ENCODE measurements around the gene SYPL1.

Gene SYPL1

DNA sequence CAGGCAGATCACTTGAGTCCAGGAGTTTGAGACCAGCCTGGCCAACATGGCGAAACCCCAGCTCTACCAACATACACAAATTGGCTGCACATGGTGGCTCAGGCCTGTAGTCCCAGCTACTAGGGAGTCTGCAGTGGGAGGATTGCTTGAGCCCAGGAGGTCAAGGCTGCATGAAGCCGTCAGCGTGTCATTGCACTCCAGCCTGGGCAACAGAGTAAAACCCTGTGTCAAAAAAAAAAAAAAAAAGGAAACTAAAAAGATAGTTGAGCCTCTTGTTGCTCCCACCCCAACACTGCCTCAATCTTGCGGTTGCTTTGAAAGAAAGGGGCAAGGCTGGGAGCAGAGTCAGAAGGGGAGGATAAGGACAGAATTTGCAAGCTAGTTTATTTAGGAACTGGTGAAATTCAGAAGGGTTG lies 69.9 kb downstream of the SYPL1 start:
- 0 out of 2 replicates have a peak, but pooled peaks cover 2% of the 10 kb centered on the region for H3K4me1 ChIP-seq (ENCODE audit: control insufficient read depth, insufficient read depth, low read length)
- no peak overlapping the region for H3K27ac ChIP-seq (ENCODE audit: extremely low read depth, low read depth, low read length)
- ChIA-PET POLR2A (interaction anchor here (0.7 kb wide), 1 partner anchor 13 kb away, joined by 3 read pairs; no protein-coding TSS in a partner anchor), CTCF (interaction anchor here (0.6 to 5.6 kb wide), 43 partner anchors 13 to 1140 kb away, joined by 3 to 63 read pairs (median 4); no protein-coding TSS in a partner anchor)
- no peak overlapping the region for H3K4me3 ChIP-seq (ENCODE audit: low read depth, low read length)
- H3K36me3 ChIP-seq (ENCODE audit: control insufficient read depth in 2 of 2, insufficient read depth in 1 of 2, low read length in 2 of 2) = no peaks in the 10 kb centered on the region
- TF ChIP-seq ZNF133 (tag by site-specific recombination; IDR thresholded peaks at IDR 0.05) (no peak), OSR2 (tag by site-specific recombination; IDR thresholded peaks at IDR 0.05) (no peak), ZNF174 (tag by site-specific recombination; IDR thresholded peaks at IDR 0.05) (no peak), ZBTB7A (tag by site-specific recombination; IDR thresholded peaks at IDR 0.05; ENCODE audit: low read depth) (no peak), TRIM28 (IDR thresholded peaks at IDR 0.05; ENCODE audit: borderline replicate concordance, low read length) (no peak), ZNF2 (tag by site-specific recombination; IDR thresholded peaks at IDR 0.05) (no peak), SALL2 (tag by site-specific recombination; IDR thresholded peaks at IDR 0.05; ENCODE audit: borderline replicate concordance) (no peak), BCL11B (tag by site-specific recombination; IDR thresholded peaks at IDR 0.05; ENCODE audit: low read depth) (no peak), ZNF654 (tag by site-specific recombination; IDR thresholded peaks at IDR 0.05; ENCODE audit: low read depth) (no peak), SP7 (tag by site-specific recombination; IDR thresholded peaks at IDR 0.05) (no peak), YY2 (tag by site-specific recombination; IDR thresholded peaks at IDR 0.05) (no peak)
- TF ChIP-seq, protein P1, sequence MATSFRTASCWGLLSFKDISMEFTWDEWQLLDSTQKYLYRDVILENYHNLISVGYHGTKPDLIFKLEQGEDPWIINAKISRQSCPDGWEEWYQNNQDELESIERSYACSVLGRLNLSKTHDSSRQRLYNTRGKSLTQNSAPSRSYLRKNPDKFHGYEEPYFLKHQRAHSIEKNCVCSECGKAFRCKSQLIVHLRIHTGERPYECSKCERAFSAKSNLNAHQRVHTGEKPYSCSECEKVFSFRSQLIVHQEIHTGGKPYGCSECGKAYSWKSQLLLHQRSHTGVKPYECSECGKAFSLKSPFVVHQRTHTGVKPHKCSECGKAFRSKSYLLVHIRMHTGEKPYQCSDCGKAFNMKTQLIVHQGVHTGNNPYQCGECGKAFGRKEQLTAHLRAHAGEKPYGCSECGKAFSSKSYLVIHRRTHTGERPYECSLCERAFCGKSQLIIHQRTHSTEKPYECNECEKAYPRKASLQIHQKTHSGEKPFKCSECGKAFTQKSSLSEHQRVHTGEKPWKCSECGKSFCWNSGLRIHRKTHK (tag by site-specific recombination; IDR thresholded peaks at IDR 0.05) = no peak
- TF ChIP-seq, protein P2, sequence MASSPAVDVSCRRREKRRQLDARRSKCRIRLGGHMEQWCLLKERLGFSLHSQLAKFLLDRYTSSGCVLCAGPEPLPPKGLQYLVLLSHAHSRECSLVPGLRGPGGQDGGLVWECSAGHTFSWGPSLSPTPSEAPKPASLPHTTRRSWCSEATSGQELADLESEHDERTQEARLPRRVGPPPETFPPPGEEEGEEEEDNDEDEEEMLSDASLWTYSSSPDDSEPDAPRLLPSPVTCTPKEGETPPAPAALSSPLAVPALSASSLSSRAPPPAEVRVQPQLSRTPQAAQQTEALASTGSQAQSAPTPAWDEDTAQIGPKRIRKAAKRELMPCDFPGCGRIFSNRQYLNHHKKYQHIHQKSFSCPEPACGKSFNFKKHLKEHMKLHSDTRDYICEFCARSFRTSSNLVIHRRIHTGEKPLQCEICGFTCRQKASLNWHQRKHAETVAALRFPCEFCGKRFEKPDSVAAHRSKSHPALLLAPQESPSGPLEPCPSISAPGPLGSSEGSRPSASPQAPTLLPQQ (tag by site-specific recombination; IDR thresholded peaks at IDR 0.05) = no peak
- H3K9me3 ChIP-seq (ENCODE audit: control insufficient read depth, insufficient read depth, low read depth, low read length) = no peaks in the 10 kb centered on the region

DNA sequence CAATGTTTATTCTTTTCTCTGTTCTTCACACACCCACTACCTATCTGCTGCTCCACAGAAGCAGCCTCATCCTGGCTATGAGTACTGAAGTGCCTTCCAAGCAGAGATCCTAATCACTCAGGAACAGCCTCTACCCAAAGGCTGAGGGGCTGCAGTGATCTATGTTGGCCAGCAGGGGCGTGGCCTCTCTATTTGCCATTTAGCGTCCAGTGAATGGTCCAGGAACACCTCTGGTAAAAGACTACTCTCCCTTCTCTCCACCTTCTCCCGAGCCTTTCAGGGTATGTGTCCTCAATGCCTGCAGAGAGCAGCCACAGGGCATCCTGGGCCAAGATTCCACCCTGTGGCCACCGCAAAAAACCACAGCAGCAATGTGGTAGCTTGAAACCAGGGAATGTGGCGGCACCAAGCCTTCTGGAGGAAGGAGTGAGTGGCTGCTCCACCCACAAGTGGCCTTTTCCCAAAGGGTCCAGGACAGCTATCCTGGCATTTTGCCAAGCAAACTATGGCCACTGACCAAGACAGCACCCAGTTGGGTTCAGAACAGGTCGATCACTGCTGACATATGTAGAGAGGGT lies 70.9 kb downstream of the SYPL1 start:
- no peaks in the 10 kb centered on the region for H3K36me3 ChIP-seq (ENCODE audit: control insufficient read depth in 2 of 2, insufficient read depth in 1 of 2, low read length in 2 of 2)
- ChIA-PET CTCF (interaction anchor here (0.5 to 5.6 kb wide), 25 partner anchors 12 to 476 kb away, joined by 3 to 63 read pairs (median 4); no protein-coding TSS in a partner anchor), POLR2A (no interaction called here)
- 0 out of 2 replicates have a peak, but pooled peaks have one; percentile 41 for TF ChIP-seq PRDM1 (tag by site-specific recombination; IDR thresholded peaks at IDR 0.05)
- no peak for TF ChIP-seq ZNF473 (tag by site-specific recombination; IDR thresholded peaks at IDR 0.05)
- TF ChIP-seq TRIM28 (IDR thresholded peaks at IDR 0.05; ENCODE audit: borderline replicate concordance, low read length) = no peak
- no peak for TF ChIP-seq SETDB1 (IDR thresholded peaks at IDR 0.05; ENCODE audit: insufficient read length, low read length)
- TF ChIP-seq EGR2 (tag by site-specific recombination; IDR thresholded peaks at IDR 0.05; ENCODE audit: low read depth) = no peak
- TF ChIP-seq ZNF138 (tag by site-specific recombination; IDR thresholded peaks at IDR 0.05; ENCODE audit: borderline replicate concordance) = no peak
- no peak for TF ChIP-seq ZNF449 (tag by site-specific recombination; IDR thresholded peaks at IDR 0.05)
- no peak for TF ChIP-seq ZNF558 (tag by site-specific recombination; IDR thresholded peaks at IDR 0.05)
- TF ChIP-seq ZNF214 (tag by site-specific recombination; IDR thresholded peaks at IDR 0.05; ENCODE audit: borderline replicate concordance) = no peak
- TF ChIP-seq, protein P3, sequence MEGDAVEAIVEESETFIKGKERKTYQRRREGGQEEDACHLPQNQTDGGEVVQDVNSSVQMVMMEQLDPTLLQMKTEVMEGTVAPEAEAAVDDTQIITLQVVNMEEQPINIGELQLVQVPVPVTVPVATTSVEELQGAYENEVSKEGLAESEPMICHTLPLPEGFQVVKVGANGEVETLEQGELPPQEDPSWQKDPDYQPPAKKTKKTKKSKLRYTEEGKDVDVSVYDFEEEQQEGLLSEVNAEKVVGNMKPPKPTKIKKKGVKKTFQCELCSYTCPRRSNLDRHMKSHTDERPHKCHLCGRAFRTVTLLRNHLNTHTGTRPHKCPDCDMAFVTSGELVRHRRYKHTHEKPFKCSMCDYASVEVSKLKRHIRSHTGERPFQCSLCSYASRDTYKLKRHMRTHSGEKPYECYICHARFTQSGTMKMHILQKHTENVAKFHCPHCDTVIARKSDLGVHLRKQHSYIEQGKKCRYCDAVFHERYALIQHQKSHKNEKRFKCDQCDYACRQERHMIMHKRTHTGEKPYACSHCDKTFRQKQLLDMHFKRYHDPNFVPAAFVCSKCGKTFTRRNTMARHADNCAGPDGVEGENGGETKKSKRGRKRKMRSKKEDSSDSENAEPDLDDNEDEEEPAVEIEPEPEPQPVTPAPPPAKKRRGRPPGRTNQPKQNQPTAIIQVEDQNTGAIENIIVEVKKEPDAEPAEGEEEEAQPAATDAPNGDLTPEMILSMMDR (tag by site-specific recombination; IDR thresholded peaks at IDR 0.05) = peak; percentile 63
- TF ChIP-seq HOXC10 (CRISPR knock-in tag; IDR thresholded peaks at IDR 0.05) = no peak
- TF ChIP-seq, protein P1 (tag by site-specific recombination; IDR thresholded peaks at IDR 0.05) = no peak
- TF ChIP-seq ZNF501 (tag by site-specific recombination; IDR thresholded peaks at IDR 0.05) = no peak
- TF ChIP-seq ZNF433 (tag by site-specific recombination; IDR thresholded peaks at IDR 0.05; ENCODE audit: low read depth) = no peak
- TF ChIP-seq ZNF707 (tag by site-specific recombination; IDR thresholded peaks at IDR 0.05) = no peak
- no peak for TF ChIP-seq ZBTB21 (tag by site-specific recombination; IDR thresholded peaks at IDR 0.05)

More for the DNA sequence above, 70.9 kb downstream of the SYPL1 start:
- Histone ChIP-seq H3K4me3 (ENCODE audit: low read depth, low read length) (no peak overlapping the region), H3K27ac (ENCODE audit: extremely low read depth, low read depth, low read length) (no peak overlapping the region), H3K4me1 (ENCODE audit: control insufficient read depth, insufficient read depth, low read length) (0 out of 2 replicates have a peak, but pooled peaks cover 2% of the 10 kb centered on the region), H3K9me3 (ENCODE audit: control insufficient read depth, insufficient read depth, low read depth, low read length) (no peaks in the 10 kb centered on the region)

All from HEK293 (cell line).